Loucy (cell line): Measurements from ENCODE around the gene TM9SF4.

Experiments
- CTCF ChIP-seq: fragments of 200-600 bp; sonication (generic); conservative IDR thresholded peaks from 2 replicates; pipeline ENCODE4 v1.5.1; 2014; ENCODE audit warnings: mild to moderate bottlenecking, antibody characterized with exemption, low read length
- EZH2phosphoT487 ChIP-seq: fragments of 200-600 bp; IDR thresholded peaks from 2 replicates; pipeline ENCODE4 v1.6.1; 2018; ENCODE audit warnings: antibody characterized with exemption, mild to moderate bottlenecking, moderate library complexity, borderline replicate concordance

- TF ChIP-seq CTCF, result no peak
- no peak for TF ChIP-seq EZH2phosphoT487
Measured at GRCh38 chr20:32068174-32068573, 41.3 kb upstream of the TM9SF4 start.
